ENCODE measurements around the gene LTB4R2. TPM values are rescaled to one million over a fixed set of nuclear protein-coding genes. Genes with fewer than 3 reads are reported as not detected.

Gene LTB4R2
- total RNA-seq, 1 donor from 2014 or later, result 7.9 TPM

- Mint-ChIP-seq H3K4me3 (ENCODE audit: low read depth) (peak within 1 kb of the TSS; percentile 81), H3K4me1 (ENCODE audit: low read depth) (peaks cover 56% of the 10 kb centered on the region), H3K9me3 (no peaks in the 10 kb centered on the region), H3K27ac (peak within 1 kb of the TSS; percentile 82), H3K27me3 (ENCODE audit: low read depth) (no peaks in the 10 kb centered on the region), H3K36me3 (ENCODE audit: low read depth) (peaks cover 63% of the 10 kb centered on the region)
- DNase-seq (ENCODE audit: low spot score), result peak; percentile 64
- intact Hi-C loops (cut with micrococcal nuclease), result no loop called here
These were observed 985 bp downstream of the LTB4R2 start, which contains the start of gene LTB4R for GRCh38 chr14:24310646-24311604. Gene LTB4R, plus strand, starts transcription at chr14:24311502. Its CDS starts 4,150 bp downstream, at chr14:24315652.

GRCh38 chr14:24311837-24312615 lies 2.1 kb downstream of the LTB4R2 start:
- no peak for DNase-seq (ENCODE audit: low spot score)
- Mint-ChIP-seq H3K27me3 (ENCODE audit: low read depth) (no peaks in the 10 kb centered on the region), H3K36me3 (ENCODE audit: low read depth) (peaks cover 53% of the 10 kb centered on the region), H3K27ac (peak overlapping the region; percentile 82), H3K9me3 (no peaks in the 10 kb centered on the region), H3K4me1 (ENCODE audit: low read depth) (peaks cover 57% of the 10 kb centered on the region), H3K4me3 (ENCODE audit: low read depth) (peak overlapping the region; percentile 81)
- intact Hi-C loops (cut with micrococcal nuclease), result no loop called here

GRCh38 chr14:24312736-24313507 lies 3.0 kb downstream of the LTB4R2 start:
- H3K4me3 Mint-ChIP-seq (ENCODE audit: low read depth), result peak overlapping the region; percentile 81
- H3K27me3 Mint-ChIP-seq (ENCODE audit: low read depth), result no peaks in the 10 kb centered on the region
- peaks cover 60% of the 10 kb centered on the region for H3K4me1 Mint-ChIP-seq (ENCODE audit: low read depth)
- H3K36me3 Mint-ChIP-seq (ENCODE audit: low read depth), result peaks cover 47% of the 10 kb centered on the region
- no peaks in the 10 kb centered on the region for H3K9me3 Mint-ChIP-seq
- peak; percentile 39 for DNase-seq (ENCODE audit: low spot score)
- intact Hi-C loops (cut with micrococcal nuclease), result no loop called here
- peak overlapping the region; percentile 82 for H3K27ac Mint-ChIP-seq

- Mint-ChIP-seq H3K4me1 (ENCODE audit: low read depth) (peaks cover 55% of the 10 kb centered on the region), H3K27me3 (ENCODE audit: low read depth) (no peaks in the 10 kb centered on the region), H3K9me3 (no peaks in the 10 kb centered on the region), H3K36me3 (ENCODE audit: low read depth) (peaks cover 40% of the 10 kb centered on the region), H3K27ac (peak overlapping the region; percentile 56), H3K4me3 (ENCODE audit: low read depth) (peak overlapping the region; percentile 57)
- intact Hi-C loops (cut with micrococcal nuclease), result loop anchor here (2.0 kb wide), 1 partner anchor 19 kb away; no protein-coding TSS in a partner anchor
- DNase-seq (ENCODE audit: low spot score), result no peak
These were observed 4.0 kb downstream of the LTB4R2 start for GRCh38 chr14:24313913-24314312.

GRCh38 chr14:24314377-24315193 lies 4.6 kb downstream of the LTB4R2 start:
- Mint-ChIP-seq H3K27ac (peak overlapping the region; percentile 20), H3K4me3 (ENCODE audit: low read depth) (no peak overlapping the region), H3K36me3 (ENCODE audit: low read depth) (peaks cover 34% of the 10 kb centered on the region), H3K4me1 (ENCODE audit: low read depth) (peaks cover 50% of the 10 kb centered on the region), H3K27me3 (ENCODE audit: low read depth) (peaks cover 3% of the 10 kb centered on the region), H3K9me3 (no peaks in the 10 kb centered on the region)
- no peak for DNase-seq (ENCODE audit: low spot score)
- intact Hi-C loops (cut with micrococcal nuclease), result loop anchor here (2.0 kb wide), 1 partner anchor 18 kb away; no protein-coding TSS in a partner anchor

- H3K36me3 Mint-ChIP-seq (ENCODE audit: low read depth), result peaks cover 30% of the 10 kb centered on the region
- H3K4me1 Mint-ChIP-seq (ENCODE audit: low read depth), result peaks cover 46% of the 10 kb centered on the region
- peaks cover 10% of the 10 kb centered on the region for H3K27me3 Mint-ChIP-seq (ENCODE audit: low read depth)
- no peak overlapping the region for H3K4me3 Mint-ChIP-seq (ENCODE audit: low read depth)
- H3K9me3 Mint-ChIP-seq, result no peaks in the 10 kb centered on the region
- DNase-seq (ENCODE audit: low spot score), result no peak
- no peak overlapping the region for H3K27ac Mint-ChIP-seq
- intact Hi-C loops (cut with micrococcal nuclease), result loop anchor here (2.0 kb wide), 1 partner anchor 17 kb away; no protein-coding TSS in a partner anchor
These were observed 5.4 kb downstream of the LTB4R2 start for GRCh38 chr14:24315243-24315806.

GRCh38 chr14:24315807-24316596 lies 6.1 kb downstream of the LTB4R2 start:
- intact Hi-C loops (cut with micrococcal nuclease), result loop anchor here (2.0 kb wide), 1 partner anchor 17 kb away; no protein-coding TSS in a partner anchor
- no peak for DNase-seq (ENCODE audit: low spot score)
- Mint-ChIP-seq H3K4me1 (ENCODE audit: low read depth) (peaks cover 45% of the 10 kb centered on the region), H3K27ac (no peak overlapping the region), H3K9me3 (no peaks in the 10 kb centered on the region), H3K4me3 (ENCODE audit: low read depth) (no peak overlapping the region), H3K36me3 (ENCODE audit: low read depth) (peaks cover 30% of the 10 kb centered on the region), H3K27me3 (ENCODE audit: low read depth) (peaks cover 11% of the 10 kb centered on the region)

- DNase-seq (ENCODE audit: low spot score), result no peak
- no peak overlapping the region for H3K4me3 Mint-ChIP-seq (ENCODE audit: low read depth)
- H3K36me3 Mint-ChIP-seq (ENCODE audit: low read depth), result peaks cover 30% of the 10 kb centered on the region
- H3K9me3 Mint-ChIP-seq, result no peaks in the 10 kb centered on the region
- peaks cover 11% of the 10 kb centered on the region for H3K27me3 Mint-ChIP-seq (ENCODE audit: low read depth)
- no peak overlapping the region for H3K27ac Mint-ChIP-seq
- intact Hi-C loops (cut with micrococcal nuclease), result no loop called here
- peaks cover 45% of the 10 kb centered on the region for H3K4me1 Mint-ChIP-seq (ENCODE audit: low read depth)
These were observed 6.6 kb downstream of the LTB4R2 start for GRCh38 chr14:24316597-24316950.

GRCh38 chr14:24317141-24317928 lies 7.4 kb downstream of the LTB4R2 start:
- Mint-ChIP-seq H3K27me3 (ENCODE audit: low read depth) (peaks cover 11% of the 10 kb centered on the region), H3K36me3 (ENCODE audit: low read depth) (peaks cover 26% of the 10 kb centered on the region), H3K9me3 (no peaks in the 10 kb centered on the region), H3K4me1 (ENCODE audit: low read depth) (peaks cover 37% of the 10 kb centered on the region), H3K27ac (peak overlapping the region; percentile 16), H3K4me3 (ENCODE audit: low read depth) (no peak overlapping the region)
- no peak for DNase-seq (ENCODE audit: low spot score)
- intact Hi-C loops (cut with micrococcal nuclease), result no loop called here

GRCh38 chr14:24321212-24321975 lies 11.5 kb downstream of the LTB4R2 start:
- Mint-ChIP-seq H3K4me1 (ENCODE audit: low read depth) (peaks cover 15% of the 10 kb centered on the region), H3K36me3 (ENCODE audit: low read depth) (peaks cover 3% of the 10 kb centered on the region), H3K9me3 (no peaks in the 10 kb centered on the region), H3K27me3 (ENCODE audit: low read depth) (peaks cover 11% of the 10 kb centered on the region), H3K27ac (no peak overlapping the region), H3K4me3 (ENCODE audit: low read depth) (no peak overlapping the region)
- intact Hi-C loops (cut with micrococcal nuclease), result no loop called here
- DNase-seq (ENCODE audit: low spot score), result no peak

Data from activated T-helper 2 cell treated with anti-CD3 and anti-CD28 coated beads, Interferon-gamma antibody, Interleukin-2, Interleukin-4, amounts not matched to agents 10 μg/mL and 5 μg/mL and 100 μg/mL, durations not matched to agents 14 hours and 24 hours and 36 hours (primary cell).